CD8-positive, alpha-beta memory T cell (primary cell): ENCODE results near the gene KRT86. TPM values are rescaled to one million over a fixed set of nuclear protein-coding genes. Genes with fewer than 3 reads are reported as not detected.

ENCODE experiments used
- CTCF ChIA-PET: fragments of 350-600 bp; sonication (Branson Sonifier 250); formaldehyde crosslinking; loops from one replicate; lab custom pipeline; 2021; ENCODE audit warnings: antibody characterized with exemption; lab: Charles Lee
- POLR2A ChIA-PET: fragments of 350-600 bp; sonication (Branson Sonifier 250); formaldehyde crosslinking; loops from one replicate; lab custom pipeline; 2021; ENCODE audit warnings: antibody characterized with exemption; lab: Charles Lee
- DNase-seq, 5 donors: peaks; one replicate each; pipeline versions ENCODE4 v3.0.0 to v3.0.0-alpha.2; 2020 to 2022; ENCODE audit warnings: mixed read lengths in 1 of 5
- H3K27ac ChIP-seq: one replicate; pipeline ENCODE4 v1.7.0; 2013; ENCODE audit warnings: low read depth, mild to moderate bottlenecking, low read length, moderate library complexity
- H3K27me3 ChIP-seq: 2 replicates; pipeline ENCODE4 v1.7.0; 2013; ENCODE audit warnings: low read length, mild to moderate bottlenecking; ENCODE audit not compliant: insufficient read depth, poor library complexity, severe bottlenecking
- H3K36me3 ChIP-seq: 2 replicates; pipeline ENCODE4 v1.7.0; 2013; ENCODE audit warnings: mild to moderate bottlenecking, low read length, moderate library complexity; ENCODE audit not compliant: insufficient read depth
- H3K4me1 ChIP-seq: 2 replicates; pipeline ENCODE4 v1.7.0; 2013; ENCODE audit warnings: mild to moderate bottlenecking, low read length, moderate library complexity; ENCODE audit not compliant: insufficient read depth
- H3K4me3 ChIP-seq: 2 replicates; pipeline ENCODE4 v1.7.0; 2013; ENCODE audit warnings: mild to moderate bottlenecking, low read length
- H3K9me3 ChIP-seq: 2 replicates; pipeline ENCODE4 v1.7.0; 2013; ENCODE audit warnings: mild to moderate bottlenecking, low read length
- H3K27ac Mint-ChIP-seq, 8 donors: one replicate each; pipeline ENCODE4 v1.8.0; 2020 to 2021; ENCODE audit warnings: mixed read lengths in 8 of 8, mild to moderate bottlenecking in 6 of 8, inconsistent platforms in 3 of 8, moderate library complexity in 3 of 8
- H3K27me3 Mint-ChIP-seq, 2 donors: one replicate each; pipeline ENCODE4 v1.8.0; 2020 to 2021; ENCODE audit warnings: mixed read lengths in 2 of 2, mild to moderate bottlenecking in 1 of 2, moderate library complexity in 1 of 2
- H3K36me3 Mint-ChIP-seq, 3 donors: one replicate each; pipeline ENCODE4 v1.8.0; 2020 to 2021; ENCODE audit warnings: mixed read lengths in 3 of 3, inconsistent platforms in 1 of 3, mild to moderate bottlenecking in 1 of 3
- H3K4me1 Mint-ChIP-seq, 3 donors: one replicate each; pipeline ENCODE4 v1.8.0; 2020 to 2021; ENCODE audit warnings: mixed read lengths in 3 of 3, inconsistent platforms in 1 of 3, mild to moderate bottlenecking in 1 of 3
- H3K4me3 Mint-ChIP-seq, 7 donors: one replicate each; pipeline ENCODE4 v1.8.0; 2020 to 2021; ENCODE audit warnings: mixed read lengths in 7 of 7, mild to moderate bottlenecking in 6 of 7, moderate library complexity in 4 of 7, inconsistent platforms in 2 of 7
- H3K9me3 Mint-ChIP-seq, 5 donors: one replicate each; pipeline ENCODE4 v1.8.0; 2020 to 2022; ENCODE audit warnings: mixed read lengths in 5 of 5, mild to moderate bottlenecking in 3 of 5, moderate library complexity in 2 of 5, inconsistent platforms in 1 of 5
- polyA plus RNA-seq: library from polyadenylated mRNA; unstranded; fragments of 300-500 nt; fragmentation: Illumina TruSeq; gene quantifications from one replicate; pipeline ENCODE4 v1.2.3, GENCODE V29; 2021
- total RNA-seq, 2 experiments: library from RNA; stranded (reverse); gene quantifications; one replicate each; pipeline ENCODE4 v1.2.3, GENCODE V29; 2021

Gene KRT86
- total and polyA plus RNA-seq, 3 experiments from 2014 or later: 0.31 TPM; not detected in 2

DNA sequence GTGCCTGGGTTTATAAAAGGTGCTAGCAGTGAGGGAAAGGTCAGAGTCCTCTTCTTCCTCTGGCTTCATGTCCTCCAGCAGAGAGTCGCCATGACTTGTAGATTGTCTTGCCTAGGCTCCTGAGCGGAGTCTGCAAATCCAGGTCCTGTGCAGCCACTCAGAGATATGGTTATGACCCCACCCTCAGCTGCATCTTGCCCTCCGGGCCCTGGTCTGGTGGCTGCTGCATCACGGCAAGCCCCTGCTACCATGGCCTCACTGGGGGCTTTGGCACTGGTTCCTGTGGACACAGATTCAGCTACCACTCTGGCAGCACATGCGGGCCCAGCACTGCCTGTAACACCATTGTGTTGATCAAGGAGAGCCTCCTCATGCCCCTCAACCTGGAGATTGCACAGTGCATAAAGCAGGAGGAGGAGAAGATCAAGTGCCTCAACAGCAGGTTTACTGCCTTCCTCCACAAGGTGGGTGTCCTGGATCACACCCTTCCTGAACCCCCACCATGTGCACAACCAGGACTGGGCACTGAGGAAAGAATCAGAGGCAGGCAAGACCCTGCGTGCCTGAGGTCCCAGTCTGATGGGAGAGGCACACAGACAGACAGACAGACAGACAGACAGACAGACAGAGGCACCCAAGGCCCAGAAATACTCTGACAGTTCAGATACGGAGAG is 10.5 kb upstream of the KRT86 start:
- no peak overlapping the region for H3K4me3 ChIP-seq
- Mint-ChIP-seq H3K4me3 (no peak overlapping the region), H3K27me3 (peaks cover 10 to 39% of the 10 kb centered on the region in 2 donors), H3K27ac (no peak overlapping the region), H3K9me3 (no peaks in the 10 kb centered on the region), H3K36me3 (no peaks in the 10 kb centered on the region), H3K4me1 (peaks cover 2 to 14% (median 8%) of the 10 kb centered on the region in 3 donors)
- POLR2A ChIA-PET: no interaction called here
- H3K36me3 ChIP-seq: no peaks in the 10 kb centered on the region
- no peaks in the 10 kb centered on the region for H3K4me1 ChIP-seq
- no peaks in the 10 kb centered on the region for H3K9me3 ChIP-seq
- CTCF ChIA-PET: interaction anchor here (0.8 to 1.8 kb wide), 3 partner anchors 15 to 614 kb away, joined by 3 to 7 read pairs (median 4); no protein-coding TSS in a partner anchor
- no peaks in the 10 kb centered on the region for H3K27me3 ChIP-seq
- DNase-seq: no peak
- H3K27ac ChIP-seq: no peak overlapping the region

- no peak overlapping the region for H3K27ac ChIP-seq
- H3K27me3 ChIP-seq: no peaks in the 10 kb centered on the region
- Mint-ChIP-seq H3K9me3 (no peaks in the 10 kb centered on the region), H3K27ac (no peak overlapping the region), H3K4me1 (peaks cover 0 to 10% (median 8%) of the 10 kb centered on the region in 3 donors), H3K27me3 (peaks cover 6 to 34% of the 10 kb centered on the region in 2 donors), H3K36me3 (no peaks in the 10 kb centered on the region), H3K4me3 (no peak overlapping the region)
- ChIA-PET POLR2A (no interaction called here), CTCF (interaction anchor here (0.8 to 1.5 kb wide), 2 partner anchors 15 to 63 kb away, joined by 3 to 4 read pairs; no protein-coding TSS in a partner anchor)
- no peaks in the 10 kb centered on the region for H3K36me3 ChIP-seq
- no peak overlapping the region for H3K4me3 ChIP-seq
- H3K9me3 ChIP-seq: no peaks in the 10 kb centered on the region
- no peaks in the 10 kb centered on the region for H3K4me1 ChIP-seq
- no peak for DNase-seq
Measured at GRCh38 chr12:52264435-52264825, 10.0 kb upstream of the KRT86 start.

DNA sequence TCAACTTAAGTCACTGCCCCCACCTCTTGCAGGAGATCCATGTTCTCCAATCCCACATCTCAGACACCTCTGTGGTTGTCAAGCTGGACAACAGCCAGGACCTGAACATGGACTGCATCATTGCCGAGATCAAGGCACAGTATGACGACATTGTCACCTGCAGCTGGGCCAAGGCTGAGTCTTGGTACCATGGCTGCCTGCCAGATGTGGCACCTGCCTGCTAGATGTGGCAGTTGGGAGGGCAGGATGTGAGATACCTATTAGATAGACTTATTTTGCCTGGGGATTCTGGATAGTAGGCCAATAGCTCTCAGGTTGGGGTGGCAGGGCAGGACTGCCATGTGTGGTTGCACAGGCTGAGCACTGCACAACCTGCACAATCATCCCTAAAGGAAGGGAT is 7.9 kb upstream of the KRT86 start:
- H3K27ac Mint-ChIP-seq: no peak overlapping the region

GRCh38 chr12:52267266-52267665 is 7.2 kb upstream of the KRT86 start:
- H3K9me3 ChIP-seq: no peaks in the 10 kb centered on the region
- no peak for DNase-seq
- H3K36me3 Mint-ChIP-seq: no peaks in the 10 kb centered on the region
- H3K4me1 ChIP-seq: no peaks in the 10 kb centered on the region
- H3K36me3 ChIP-seq: no peaks in the 10 kb centered on the region
- H3K4me3 ChIP-seq: no peak overlapping the region
- no peak overlapping the region for H3K27ac ChIP-seq
- no peaks in the 10 kb centered on the region for H3K4me1 Mint-ChIP-seq
- H3K27me3 Mint-ChIP-seq: peaks cover 6 to 22% of the 10 kb centered on the region in 2 donors
- ChIA-PET CTCF (interaction anchor here (0.8 to 3.6 kb wide), 2 partner anchors 12 to 15 kb away, joined by 3 to 17 read pairs; no protein-coding TSS in a partner anchor), POLR2A (no interaction called here)
- H3K9me3 Mint-ChIP-seq: no peaks in the 10 kb centered on the region
- no peak overlapping the region for H3K4me3 Mint-ChIP-seq
- H3K27ac Mint-ChIP-seq: no peak overlapping the region
- no peaks in the 10 kb centered on the region for H3K27me3 ChIP-seq

More for the DNA sequence above, 7.9 kb upstream of the KRT86 start:
- H3K9me3 Mint-ChIP-seq: no peaks in the 10 kb centered on the region
- no peaks in the 10 kb centered on the region for H3K27me3 ChIP-seq
- H3K27me3 Mint-ChIP-seq: peaks cover 6 to 25% of the 10 kb centered on the region in 2 donors
- DNase-seq: no peak
- H3K36me3 ChIP-seq: no peaks in the 10 kb centered on the region
- H3K9me3 ChIP-seq: no peaks in the 10 kb centered on the region
- H3K4me1 ChIP-seq: no peaks in the 10 kb centered on the region
- H3K4me3 ChIP-seq: no peak overlapping the region
- ChIA-PET CTCF (interaction anchor here (3.6 kb wide), 1 partner anchor 13 kb away, joined by 17 read pairs; no protein-coding TSS in a partner anchor), POLR2A (no interaction called here)
- no peaks in the 10 kb centered on the region for H3K4me1 Mint-ChIP-seq
- H3K4me3 Mint-ChIP-seq: no peak overlapping the region
- H3K36me3 Mint-ChIP-seq: no peaks in the 10 kb centered on the region
- no peak overlapping the region for H3K27ac ChIP-seq

- Histone ChIP-seq H3K27ac (no peak overlapping the region), H3K4me1 (no peaks in the 10 kb centered on the region), H3K9me3 (no peaks in the 10 kb centered on the region), H3K27me3 (no peaks in the 10 kb centered on the region), H3K4me3 (no peak overlapping the region), H3K36me3 (no peaks in the 10 kb centered on the region)
- CTCF ChIA-PET: interaction anchor here (0.8 to 3.6 kb wide), 2 partner anchors 11 to 16 kb away, joined by 3 to 17 read pairs; no protein-coding TSS in a partner anchor
- no peak for DNase-seq
- Mint-ChIP-seq H3K36me3 (no peaks in the 10 kb centered on the region), H3K9me3 (no peaks in the 10 kb centered on the region), H3K27me3 (peaks cover 6 to 20% of the 10 kb centered on the region in 2 donors), H3K4me1 (no peaks in the 10 kb centered on the region), H3K27ac (peak overlapping the region in 1 of 8 donors; percentile 29), H3K4me3 (no peak overlapping the region)
- POLR2A ChIA-PET: no interaction called here
Measured at GRCh38 chr12:52267699-52268098, 6.7 kb upstream of the KRT86 start.

DNA sequence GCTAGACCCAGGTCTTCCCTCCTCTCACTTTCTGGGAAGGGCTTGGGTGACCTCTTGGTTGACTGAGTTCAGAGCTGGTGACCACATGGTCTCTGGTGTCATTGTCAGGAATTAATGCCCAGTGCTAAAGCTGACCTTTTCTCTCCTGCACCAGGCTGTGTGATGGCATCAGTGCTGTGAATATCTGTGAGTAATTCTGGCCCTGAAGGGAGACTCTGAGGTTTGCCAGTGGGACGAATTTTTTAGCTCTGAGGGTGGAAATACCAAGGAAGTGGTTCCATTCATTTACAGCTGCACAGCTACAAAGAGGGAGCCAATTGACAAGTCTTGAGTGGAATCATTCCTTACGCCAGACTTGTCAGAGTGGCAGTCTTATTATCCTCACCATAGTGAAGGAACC is 6.2 kb upstream of the KRT86 start:
- POLR2A ChIA-PET: no interaction called here
- H3K9me3 Mint-ChIP-seq: no peaks in the 10 kb centered on the region
- no peaks in the 10 kb centered on the region for H3K4me1 ChIP-seq
- no peaks in the 10 kb centered on the region for H3K27me3 ChIP-seq
- peaks cover 6 to 21% of the 10 kb centered on the region in 2 donors for H3K27me3 Mint-ChIP-seq
- H3K27ac Mint-ChIP-seq: no peak overlapping the region
- H3K36me3 ChIP-seq: no peaks in the 10 kb centered on the region
- H3K4me1 Mint-ChIP-seq: no peaks in the 10 kb centered on the region
- CTCF ChIA-PET: interaction anchor here (3.6 kb wide), 1 partner anchor 11 kb away, joined by 17 read pairs; no protein-coding TSS in a partner anchor
- no peaks in the 10 kb centered on the region for H3K36me3 Mint-ChIP-seq
- no peak overlapping the region for H3K4me3 Mint-ChIP-seq
- no peak for DNase-seq
- H3K4me3 ChIP-seq: no peak overlapping the region
- no peaks in the 10 kb centered on the region for H3K9me3 ChIP-seq
- no peak overlapping the region for H3K27ac ChIP-seq

GRCh38 chr12:52270541-52271070 is 3.8 kb upstream of the KRT86 start:
- Mint-ChIP-seq H3K36me3 (no peaks in the 10 kb centered on the region), H3K27me3 (peaks cover 9 to 37% of the 10 kb centered on the region in 2 donors), H3K4me3 (no peak overlapping the region), H3K4me1 (no peaks in the 10 kb centered on the region), H3K9me3 (no peaks in the 10 kb centered on the region), H3K27ac (no peak overlapping the region)
- Histone ChIP-seq H3K9me3 (no peaks in the 10 kb centered on the region), H3K27me3 (no peaks in the 10 kb centered on the region), H3K27ac (no peak overlapping the region), H3K4me1 (no peaks in the 10 kb centered on the region), H3K4me3 (no peak overlapping the region), H3K36me3 (no peaks in the 10 kb centered on the region)
- ChIA-PET CTCF (interaction anchor here (2.2 kb wide), 1 partner anchor 9 kb away, joined by 20 read pairs; no protein-coding TSS in a partner anchor), POLR2A (no interaction called here)
- DNase-seq: no peak

- H3K4me1 Mint-ChIP-seq: no peaks in the 10 kb centered on the region
- no peak for DNase-seq
- H3K4me3 Mint-ChIP-seq: no peak overlapping the region
- H3K9me3 Mint-ChIP-seq: no peaks in the 10 kb centered on the region
- H3K36me3 Mint-ChIP-seq: no peaks in the 10 kb centered on the region
- Histone ChIP-seq H3K9me3 (no peaks in the 10 kb centered on the region), H3K4me3 (no peak overlapping the region), H3K4me1 (no peaks in the 10 kb centered on the region), H3K27ac (no peak overlapping the region), H3K27me3 (no peaks in the 10 kb centered on the region), H3K36me3 (no peaks in the 10 kb centered on the region)
- H3K27me3 Mint-ChIP-seq: peaks cover 9 to 41% of the 10 kb centered on the region in 2 donors
- no peak overlapping the region for H3K27ac Mint-ChIP-seq
- ChIA-PET CTCF (interaction anchor here (0.9 to 2.2 kb wide), 2 partner anchors 9 to 11 kb away, joined by 3 to 20 read pairs; no protein-coding TSS in a partner anchor), POLR2A (no interaction called here)
Measured at GRCh38 chr12:52271158-52271557, 3.3 kb upstream of the KRT86 start.
